Measurements from ENCODE around the gene ZNF518B. TPM values are rescaled to one million over a fixed set of nuclear protein-coding genes. Genes with fewer than 3 reads are reported as not detected.
"Not testable (repeated sequence)": the region's sequence is repeated elsewhere in the genome, so short reads cannot be mapped to it uniquely, and the experiment has no call there.

ZNF518B gene
- total and polyA plus RNA-seq, 8 donors = 17.3 to 28.2 (median 25.9) TPM

- peaks cover 0 to 27% of the 10 kb centered on the region in 2 donors for H3K36me3 ChIP-seq
Observed at GRCh38 chr4:10441512-10441911, 15.7 kb downstream of the ZNF518B start.

GRCh38 chr4:10438924-10439323, 18.3 kb downstream of the ZNF518B start:
- no peak for DNase-seq
- Histone ChIP-seq H3K27ac (no peak overlapping the region), H3K36me3 (peaks cover 0 to 3% of the 10 kb centered on the region in 2 donors), H3K27me3 (no peaks in the 10 kb centered on the region), H3K9me3 (peaks cover 4 to 22% of the 10 kb centered on the region in 2 donors), H3K4me3 (no peak overlapping the region), H3K4me1 (no peaks in the 10 kb centered on the region)
- intact Hi-C loops (cut with DNase I) = no loop called here
- ATAC-seq = no peak
- TF ChIP-seq CTCF (IDR thresholded peaks at IDR 0.05) = no peak

More at GRCh38 chr4:10441512-10441911, 15.7 kb downstream of the ZNF518B start:
- Histone ChIP-seq H3K27ac (no peak overlapping the region), H3K4me1 (no peaks in the 10 kb centered on the region), H3K27me3 (no peaks in the 10 kb centered on the region), H3K4me3 (no peak overlapping the region), H3K9me3 (peaks cover 4 to 47% of the 10 kb centered on the region in 2 donors)
- DNase-seq (no peak), ATAC-seq (no peak)
- intact Hi-C loops (cut with DNase I) = no loop called here
- TF ChIP-seq CTCF (IDR thresholded peaks at IDR 0.05) = no peak

GRCh38 chr4:10437735-10438134, 19.5 kb downstream of the ZNF518B start:
- Histone ChIP-seq H3K36me3 (no peaks in the 10 kb centered on the region), H3K9me3 (peaks cover 4 to 10% of the 10 kb centered on the region in 2 donors), H3K27ac (no peak overlapping the region), H3K27me3 (no peaks in the 10 kb centered on the region), H3K4me1 (no peaks in the 10 kb centered on the region), H3K4me3 (no peak overlapping the region)
- ATAC-seq (no peak), DNase-seq (peak in 1 of 4 donors; percentile 7)
- intact Hi-C loops (cut with DNase I) = no loop called here
- no peak for TF ChIP-seq CTCF (IDR thresholded peaks at IDR 0.05)

- DNase-seq; H3K9me3 ChIP-seq; H3K36me3 ChIP-seq; H3K27ac ChIP-seq; intact Hi-C loops (cut with DNase I); H3K4me3 ChIP-seq; H3K4me1 ChIP-seq; ATAC-seq; H3K27me3 ChIP-seq: not testable (repeated sequence)
Observed at GRCh38 chr4:10427680-10428079, 29.5 kb downstream of the ZNF518B start.

- ATAC-seq (no peak), DNase-seq (no peak)
- Histone ChIP-seq H3K36me3 (no peaks in the 10 kb centered on the region), H3K27ac (no peak overlapping the region), H3K27me3 (no peaks in the 10 kb centered on the region), H3K9me3 (peaks cover 0 to 3% of the 10 kb centered on the region in 2 donors), H3K4me3 (no peak overlapping the region), H3K4me1 (no peaks in the 10 kb centered on the region)
- intact Hi-C loops (cut with DNase I) = no loop called here
- no peak for TF ChIP-seq CTCF (IDR thresholded peaks at IDR 0.05)
Observed at GRCh38 chr4:10421344-10422055, 35.7 kb downstream of the ZNF518B start.

GRCh38 chr4:10417740-10418139, 39.5 kb downstream of the ZNF518B start:
- Histone ChIP-seq H3K4me3 (no peak overlapping the region), H3K9me3 (peaks cover 0 to 3% of the 10 kb centered on the region in 2 donors), H3K4me1 (no peaks in the 10 kb centered on the region), H3K27me3 (no peaks in the 10 kb centered on the region), H3K27ac (no peak overlapping the region), H3K36me3 (no peaks in the 10 kb centered on the region)
- TF ChIP-seq CTCF (IDR thresholded peaks at IDR 0.05) = no peak
- no peak for DNase-seq
- no peak for ATAC-seq
- intact Hi-C loops (cut with DNase I) = no loop called here
